Calu3 (cell line): Measurements from ENCODE around the gene CHRM5. TPM values are rescaled to one million over a fixed set of nuclear protein-coding genes. Genes with fewer than 3 reads are reported as not detected.
"Not testable (repeated sequence)": the region's sequence is repeated elsewhere in the genome, so short reads cannot be mapped to it uniquely, and the experiment has no call there.

Experiments
- BruUV-seq: library from RNA; stranded (reverse); fragments of 400-500 nt; replicated peaks from 2 replicates; lab custom pipeline; 2021; lab: Mats Ljungman, UMichigan
- CTCF ChIA-PET: fragments of 300-600 bp; sonication (Branson Sonifier 250); formaldehyde crosslinking; loops from one replicate; lab custom pipeline; 2022; ENCODE audit warnings: antibody characterized with exemption; lab: Charles Lee
- DNase-seq: peaks from one replicate; pipeline ENCODE4 v3.0.0; 2022
- H3K27ac Mint-ChIP-seq: one replicate; pipeline ENCODE4 v1.8.0; 2022; ENCODE audit warnings: mixed read lengths; ENCODE audit not compliant: unreplicated experiment
- H3K27me3 Mint-ChIP-seq: one replicate; pipeline ENCODE4 v1.8.0; 2022; ENCODE audit warnings: mixed read lengths; ENCODE audit not compliant: unreplicated experiment
- H3K36me3 Mint-ChIP-seq: one replicate; pipeline ENCODE4 v1.8.0; 2022; ENCODE audit warnings: mild to moderate bottlenecking, moderate library complexity, mixed read lengths; ENCODE audit not compliant: insufficient read depth, unreplicated experiment
- H3K4me1 Mint-ChIP-seq: one replicate; pipeline ENCODE4 v1.8.0; 2022; ENCODE audit warnings: mild to moderate bottlenecking, low read depth, mixed read lengths; ENCODE audit not compliant: unreplicated experiment
- H3K4me3 Mint-ChIP-seq: one replicate; pipeline ENCODE4 v1.8.0; 2022; ENCODE audit warnings: mild to moderate bottlenecking, low read depth, moderate library complexity, mixed read lengths; ENCODE audit not compliant: unreplicated experiment
- H3K9me3 Mint-ChIP-seq: one replicate; pipeline ENCODE4 v1.8.0; 2022; ENCODE audit warnings: low read depth, mixed read lengths; ENCODE audit not compliant: unreplicated experiment
- intact Hi-C: fragments of 100-400 bp; cut with micrococcal nuclease; formaldehyde crosslinking; loops from one replicate; pipeline ENCODE4 v1.10.0; 2022; ENCODE audit not compliant: unreplicated experiment
- total RNA-seq: library from RNA; stranded (reverse); gene quantifications from 2 replicates; pipeline ENCODE4 v1.2.3, GENCODE V29; 2022
- TF ChIP-seq, protein P1 (sequence below): fragments of 200-600 bp; IDR thresholded peaks from one replicate; pipeline ENCODE4 v1.8.0; 2022; ENCODE audit warnings: antibody characterized with exemption; ENCODE audit not compliant: unreplicated experiment

Gene CHRM5
- total RNA-seq, 1 experiment from 2014 or later, result not detected

DNA sequence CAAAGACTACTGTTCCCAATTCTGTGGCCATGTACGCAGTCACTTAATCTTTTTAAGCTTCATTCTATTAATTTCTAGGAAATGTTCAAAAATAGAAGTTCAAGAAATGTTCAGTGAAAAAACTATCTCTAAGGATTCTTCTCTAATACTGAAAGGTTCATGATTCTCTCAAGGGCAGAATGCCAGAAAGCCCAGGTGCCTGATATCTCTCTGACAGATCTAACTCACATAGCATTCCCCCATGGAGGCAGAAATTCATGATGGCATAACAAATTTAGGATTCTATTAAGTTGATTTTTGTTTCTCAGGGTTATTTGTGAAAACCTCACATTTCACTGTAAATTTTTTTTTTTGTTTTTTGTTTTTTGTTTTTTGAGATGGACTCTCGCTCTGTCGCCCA is 17.5 kb downstream of the CHRM5 start:
- H3K27ac Mint-ChIP-seq, result no peak overlapping the region
- intact Hi-C loops, result no loop called here
- no peaks in the 10 kb centered on the region for H3K4me1 Mint-ChIP-seq
- TF ChIP-seq, protein P1, sequence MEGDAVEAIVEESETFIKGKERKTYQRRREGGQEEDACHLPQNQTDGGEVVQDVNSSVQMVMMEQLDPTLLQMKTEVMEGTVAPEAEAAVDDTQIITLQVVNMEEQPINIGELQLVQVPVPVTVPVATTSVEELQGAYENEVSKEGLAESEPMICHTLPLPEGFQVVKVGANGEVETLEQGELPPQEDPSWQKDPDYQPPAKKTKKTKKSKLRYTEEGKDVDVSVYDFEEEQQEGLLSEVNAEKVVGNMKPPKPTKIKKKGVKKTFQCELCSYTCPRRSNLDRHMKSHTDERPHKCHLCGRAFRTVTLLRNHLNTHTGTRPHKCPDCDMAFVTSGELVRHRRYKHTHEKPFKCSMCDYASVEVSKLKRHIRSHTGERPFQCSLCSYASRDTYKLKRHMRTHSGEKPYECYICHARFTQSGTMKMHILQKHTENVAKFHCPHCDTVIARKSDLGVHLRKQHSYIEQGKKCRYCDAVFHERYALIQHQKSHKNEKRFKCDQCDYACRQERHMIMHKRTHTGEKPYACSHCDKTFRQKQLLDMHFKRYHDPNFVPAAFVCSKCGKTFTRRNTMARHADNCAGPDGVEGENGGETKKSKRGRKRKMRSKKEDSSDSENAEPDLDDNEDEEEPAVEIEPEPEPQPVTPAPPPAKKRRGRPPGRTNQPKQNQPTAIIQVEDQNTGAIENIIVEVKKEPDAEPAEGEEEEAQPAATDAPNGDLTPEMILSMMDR, result no peak
- CTCF ChIA-PET, result no interaction called here
- BruUV-seq, result no TSS peak
- no peak overlapping the region for H3K4me3 Mint-ChIP-seq
- no peaks in the 10 kb centered on the region for H3K9me3 Mint-ChIP-seq
- no peaks in the 10 kb centered on the region for H3K27me3 Mint-ChIP-seq
- DNase-seq, result no peak
- no peaks in the 10 kb centered on the region for H3K36me3 Mint-ChIP-seq

DNA sequence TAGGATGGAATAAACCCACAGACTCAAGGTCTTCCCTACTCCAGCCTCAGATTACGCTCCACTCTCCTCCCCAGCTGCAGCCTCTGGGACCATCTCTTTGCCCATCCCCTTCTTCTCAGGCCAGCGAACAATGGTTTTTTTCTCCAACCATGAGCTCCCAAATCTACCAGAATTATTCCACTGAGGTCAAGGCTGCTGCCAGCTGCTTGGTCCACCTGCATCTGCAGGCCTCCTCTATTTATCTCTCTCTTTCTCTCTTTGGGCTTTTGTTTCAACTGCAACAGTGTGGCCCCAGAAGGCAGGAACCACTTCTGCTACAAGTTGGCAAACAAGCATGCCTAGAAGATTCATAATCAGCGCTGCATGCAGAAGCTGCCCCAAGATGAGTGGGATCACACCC is 19.1 kb downstream of the CHRM5 start:
- H3K4me1 Mint-ChIP-seq, result no peaks in the 10 kb centered on the region
- no TSS peak for BruUV-seq
- no peak overlapping the region for H3K27ac Mint-ChIP-seq
- H3K9me3 Mint-ChIP-seq, result no peaks in the 10 kb centered on the region
- no peaks in the 10 kb centered on the region for H3K36me3 Mint-ChIP-seq
- H3K27me3 Mint-ChIP-seq, result no peaks in the 10 kb centered on the region
- intact Hi-C loops, result no loop called here
- DNase-seq, result no peak
- no peak overlapping the region for H3K4me3 Mint-ChIP-seq
- CTCF ChIA-PET, result no interaction called here
- TF ChIP-seq, protein P1, result no peak

DNA sequence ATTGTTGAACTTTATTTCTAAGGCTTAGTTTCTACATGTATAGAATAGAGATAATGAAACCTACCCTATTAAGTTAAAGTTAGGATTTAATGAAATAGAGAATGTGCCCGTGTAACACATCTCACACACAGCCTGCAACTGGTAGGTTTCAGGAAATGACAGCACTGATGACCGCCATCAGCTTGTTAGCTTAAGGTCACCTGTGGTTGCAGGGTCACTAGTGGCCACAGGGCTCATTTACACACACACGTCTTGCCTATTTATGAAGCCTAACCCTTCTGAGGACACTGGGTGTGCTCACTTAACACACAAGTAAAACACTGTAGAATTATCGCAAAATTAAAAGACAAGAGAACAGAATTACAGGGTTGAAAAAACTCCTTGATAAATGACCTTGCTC is 20.1 kb downstream of the CHRM5 start:
- TF ChIP-seq, protein P1, result no peak
- BruUV-seq, result no TSS peak
- Mint-ChIP-seq H3K4me1 (no peaks in the 10 kb centered on the region), H3K27me3 (no peaks in the 10 kb centered on the region), H3K9me3 (no peaks in the 10 kb centered on the region), H3K36me3 (no peaks in the 10 kb centered on the region), H3K4me3 (no peak overlapping the region), H3K27ac (no peak overlapping the region)
- CTCF ChIA-PET, result interaction anchor here (1.0 kb wide), 1 partner anchor 24 kb away, joined by 4 read pairs; no protein-coding TSS in a partner anchor
- no peak for DNase-seq
- intact Hi-C loops, result no loop called here

DNA sequence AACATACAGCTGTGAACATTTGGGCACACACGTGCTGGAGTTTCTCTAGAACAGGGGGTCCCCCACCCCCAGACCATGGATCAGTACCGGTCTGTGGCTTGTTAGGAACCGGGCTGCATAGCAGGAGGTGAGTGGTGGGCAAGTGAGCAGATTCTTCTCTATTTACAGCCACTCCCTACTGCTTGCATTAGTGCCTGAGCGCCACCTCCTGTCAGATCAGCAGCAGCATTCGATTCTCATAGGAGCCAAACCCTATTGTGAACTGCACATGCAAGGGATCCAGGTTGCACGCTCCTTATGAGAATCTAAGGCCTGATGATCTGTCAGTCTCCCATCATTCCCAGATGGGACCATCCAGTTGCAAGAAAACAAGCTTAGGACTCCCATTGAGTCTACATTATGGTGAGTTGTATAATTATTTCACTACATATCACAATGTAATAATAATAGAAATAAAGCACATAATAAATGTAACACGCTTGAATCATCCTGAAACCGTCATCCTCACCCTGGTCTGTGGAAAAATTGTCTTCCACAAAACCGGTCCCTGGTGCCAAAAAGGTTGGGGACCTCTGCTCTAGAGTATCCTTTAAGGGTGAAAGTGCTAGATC is 25.8 kb downstream of the CHRM5 start:
- H3K27me3 Mint-ChIP-seq, result no peaks in the 10 kb centered on the region
- CTCF ChIA-PET, result no interaction called here
- no peaks in the 10 kb centered on the region for H3K4me1 Mint-ChIP-seq
- TF ChIP-seq, protein P1, result no peak
- intact Hi-C loops, result no loop called here
- no peaks in the 10 kb centered on the region for H3K36me3 Mint-ChIP-seq
- H3K4me3 Mint-ChIP-seq, result no peak overlapping the region
- no peak for DNase-seq
- no peaks in the 10 kb centered on the region for H3K9me3 Mint-ChIP-seq
- no TSS peak for BruUV-seq
- H3K27ac Mint-ChIP-seq, result no peak overlapping the region

DNA sequence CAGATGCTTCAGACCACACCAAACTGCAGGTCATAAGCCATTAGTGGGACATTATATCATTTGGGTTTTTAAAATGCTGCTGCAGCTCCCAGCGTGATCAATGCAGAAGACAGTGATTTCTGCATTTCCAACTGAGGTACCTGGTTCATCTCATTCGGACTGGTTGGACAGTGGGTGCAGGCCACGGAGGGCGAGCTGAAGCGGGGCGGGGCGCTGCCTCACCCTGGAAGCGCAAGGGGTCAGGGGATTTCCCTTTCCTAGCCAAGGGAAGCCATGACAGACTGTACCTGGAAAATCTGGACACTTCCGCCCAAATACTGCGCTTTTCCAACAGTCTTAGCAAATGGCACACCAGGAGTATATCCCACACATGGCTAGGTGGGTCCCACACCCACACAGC is 27.4 kb downstream of the CHRM5 start:
- H3K9me3 Mint-ChIP-seq, H3K36me3 Mint-ChIP-seq, BruUV-seq, H3K4me1 Mint-ChIP-seq, H3K4me3 Mint-ChIP-seq, DNase-seq, intact Hi-C loops, H3K27ac Mint-ChIP-seq, H3K27me3 Mint-ChIP-seq: not testable (repeated sequence)
- CTCF ChIA-PET, result interaction anchor here (0.6 kb wide), 1 partner anchor 755 kb away, joined by 3 read pairs; no protein-coding TSS in a partner anchor
